ENCODE results near the gene RNF17. TPM values are rescaled to one million over a fixed set of nuclear protein-coding genes. Genes with fewer than 3 reads are reported as not detected.

Gene RNF17
- total RNA-seq, 1 donor from 2014 or later: not detected

- H3K9me3 Mint-ChIP-seq (ENCODE audit: unreplicated experiment): no peaks in the 10 kb centered on the region
- no peaks in the 10 kb centered on the region for H3K36me3 Mint-ChIP-seq (ENCODE audit: unreplicated experiment)
- TF ChIP-seq, protein P1, sequence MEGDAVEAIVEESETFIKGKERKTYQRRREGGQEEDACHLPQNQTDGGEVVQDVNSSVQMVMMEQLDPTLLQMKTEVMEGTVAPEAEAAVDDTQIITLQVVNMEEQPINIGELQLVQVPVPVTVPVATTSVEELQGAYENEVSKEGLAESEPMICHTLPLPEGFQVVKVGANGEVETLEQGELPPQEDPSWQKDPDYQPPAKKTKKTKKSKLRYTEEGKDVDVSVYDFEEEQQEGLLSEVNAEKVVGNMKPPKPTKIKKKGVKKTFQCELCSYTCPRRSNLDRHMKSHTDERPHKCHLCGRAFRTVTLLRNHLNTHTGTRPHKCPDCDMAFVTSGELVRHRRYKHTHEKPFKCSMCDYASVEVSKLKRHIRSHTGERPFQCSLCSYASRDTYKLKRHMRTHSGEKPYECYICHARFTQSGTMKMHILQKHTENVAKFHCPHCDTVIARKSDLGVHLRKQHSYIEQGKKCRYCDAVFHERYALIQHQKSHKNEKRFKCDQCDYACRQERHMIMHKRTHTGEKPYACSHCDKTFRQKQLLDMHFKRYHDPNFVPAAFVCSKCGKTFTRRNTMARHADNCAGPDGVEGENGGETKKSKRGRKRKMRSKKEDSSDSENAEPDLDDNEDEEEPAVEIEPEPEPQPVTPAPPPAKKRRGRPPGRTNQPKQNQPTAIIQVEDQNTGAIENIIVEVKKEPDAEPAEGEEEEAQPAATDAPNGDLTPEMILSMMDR (IDR thresholded peaks at IDR 0.05): no peak
- no peak overlapping the region for H3K4me3 Mint-ChIP-seq (ENCODE audit: unreplicated experiment)
- peak; percentile 80 for DNase-seq (ENCODE audit: extremely low spot score, unreplicated experiment)
- no peaks in the 10 kb centered on the region for H3K4me1 Mint-ChIP-seq (ENCODE audit: unreplicated experiment)
- H3K27ac Mint-ChIP-seq (ENCODE audit: unreplicated experiment): no peak overlapping the region
- peaks cover 9% of the 10 kb centered on the region for H3K27me3 Mint-ChIP-seq (ENCODE audit: unreplicated experiment)
Observed at GRCh38 chr13:24741791-24742190, 22.2 kb upstream of the RNF17 start.

- H3K4me1 Mint-ChIP-seq (ENCODE audit: unreplicated experiment): peaks cover 5% of the 10 kb centered on the region
- H3K27ac Mint-ChIP-seq (ENCODE audit: unreplicated experiment): no peak overlapping the region
- no peak overlapping the region for H3K4me3 Mint-ChIP-seq (ENCODE audit: unreplicated experiment)
- no peaks in the 10 kb centered on the region for H3K9me3 Mint-ChIP-seq (ENCODE audit: unreplicated experiment)
- H3K36me3 Mint-ChIP-seq (ENCODE audit: unreplicated experiment): no peaks in the 10 kb centered on the region
- peaks cover 14% of the 10 kb centered on the region for H3K27me3 Mint-ChIP-seq (ENCODE audit: unreplicated experiment)
- peak; percentile 73 for DNase-seq (ENCODE audit: extremely low spot score, unreplicated experiment)
- TF ChIP-seq, protein P1 (IDR thresholded peaks at IDR 0.05): no peak
Observed at GRCh38 chr13:24742294-24742693, 21.7 kb upstream of the RNF17 start.

DNA sequence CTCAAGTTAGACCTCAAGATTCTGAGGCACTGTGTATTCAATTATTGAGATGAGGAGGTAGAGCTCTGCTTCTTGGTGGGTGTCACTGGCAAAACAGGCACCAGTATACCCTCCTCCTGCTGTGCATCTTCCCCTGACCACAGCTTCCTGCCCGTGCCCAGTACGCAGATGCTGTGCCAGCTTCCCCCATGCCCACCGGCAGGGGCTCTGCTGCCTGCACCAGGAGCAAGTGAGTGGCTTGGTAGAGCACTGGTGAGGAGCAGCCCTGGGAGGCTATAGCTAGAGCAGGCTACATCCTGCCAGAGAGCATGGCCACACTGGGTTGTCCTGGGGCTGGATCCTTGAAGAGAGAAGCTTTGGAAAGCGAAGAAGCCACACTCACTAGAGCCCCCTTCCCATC, 21.0 kb upstream of the RNF17 start:
- Mint-ChIP-seq H3K27ac (ENCODE audit: unreplicated experiment) (no peak overlapping the region), H3K4me3 (ENCODE audit: unreplicated experiment) (no peak overlapping the region), H3K36me3 (ENCODE audit: unreplicated experiment) (no peaks in the 10 kb centered on the region), H3K4me1 (ENCODE audit: unreplicated experiment) (peaks cover 7% of the 10 kb centered on the region), H3K27me3 (ENCODE audit: unreplicated experiment) (peaks cover 19% of the 10 kb centered on the region), H3K9me3 (ENCODE audit: unreplicated experiment) (no peaks in the 10 kb centered on the region)
- TF ChIP-seq, protein P1 (IDR thresholded peaks at IDR 0.05): no peak
- peak; percentile 75 for DNase-seq (ENCODE audit: extremely low spot score, unreplicated experiment)

DNA sequence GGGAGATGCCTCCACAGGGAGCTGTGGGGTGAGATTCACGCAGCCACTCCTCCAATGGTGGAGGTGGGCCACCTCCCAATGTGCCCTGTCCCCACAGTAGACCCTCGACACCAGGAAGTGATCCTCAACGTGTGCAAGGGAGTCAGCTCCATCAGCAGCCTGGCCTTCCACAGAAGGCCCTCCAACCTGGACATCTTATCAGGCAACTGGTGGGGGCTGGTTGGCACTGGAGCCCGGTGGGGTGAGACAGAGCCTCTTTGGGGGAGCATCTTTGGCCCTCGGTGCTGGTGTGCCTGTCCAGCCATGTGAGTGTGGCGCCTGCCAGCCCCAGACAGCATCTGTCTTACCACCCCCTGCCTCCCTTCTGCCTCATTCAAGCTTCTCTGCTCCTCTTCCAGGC, 19.7 kb upstream of the RNF17 start:
- DNase-seq (ENCODE audit: extremely low spot score, unreplicated experiment): peak; percentile 72
- no peak overlapping the region for H3K27ac Mint-ChIP-seq (ENCODE audit: unreplicated experiment)
- no peaks in the 10 kb centered on the region for H3K36me3 Mint-ChIP-seq (ENCODE audit: unreplicated experiment)
- no peaks in the 10 kb centered on the region for H3K9me3 Mint-ChIP-seq (ENCODE audit: unreplicated experiment)
- peaks cover 30% of the 10 kb centered on the region for H3K27me3 Mint-ChIP-seq (ENCODE audit: unreplicated experiment)
- H3K4me3 Mint-ChIP-seq (ENCODE audit: unreplicated experiment): no peak overlapping the region
- TF ChIP-seq, protein P1 (IDR thresholded peaks at IDR 0.05): no peak
- H3K4me1 Mint-ChIP-seq (ENCODE audit: unreplicated experiment): peaks cover 10% of the 10 kb centered on the region

- H3K9me3 Mint-ChIP-seq (ENCODE audit: unreplicated experiment): no peaks in the 10 kb centered on the region
- peaks cover 42% of the 10 kb centered on the region for H3K27me3 Mint-ChIP-seq (ENCODE audit: unreplicated experiment)
- H3K36me3 Mint-ChIP-seq (ENCODE audit: unreplicated experiment): no peaks in the 10 kb centered on the region
- no peak overlapping the region for H3K4me3 Mint-ChIP-seq (ENCODE audit: unreplicated experiment)
- peak; percentile 79 for DNase-seq (ENCODE audit: extremely low spot score, unreplicated experiment)
- no peak overlapping the region for H3K27ac Mint-ChIP-seq (ENCODE audit: unreplicated experiment)
- TF ChIP-seq, protein P1 (IDR thresholded peaks at IDR 0.05): no peak
- peaks cover 10% of the 10 kb centered on the region for H3K4me1 Mint-ChIP-seq (ENCODE audit: unreplicated experiment)
Observed at GRCh38 chr13:24745516-24745860, 18.5 kb upstream of the RNF17 start.
